Right ventricle myocardium inferior (tissue), 1 donor: ENCODE measurements around the gene PLD1. TPM values are rescaled to one million over a fixed set of nuclear protein-coding genes. Genes with fewer than 3 reads are reported as not detected.
"Not testable (repeated sequence)": the region's sequence is repeated elsewhere in the genome, so short reads cannot be mapped to it uniquely, and the experiment has no call there.

Source experiments
- ATAC-seq: fragments of 200-7000 bp; cut with Tn5 transposase; one replicate; pipeline ENCODE4 v1.9.1; 2020; ENCODE audit warnings: mild to moderate bottlenecking, moderate library complexity
- DNase-seq: peaks from one replicate; pipeline ENCODE4 v3.0.0; 2021; ENCODE audit errors: missing footprints
- intact Hi-C: fragments of 100-400 bp; cut with DNase I; formaldehyde crosslinking; loops from one replicate; pipeline ENCODE4 v1.11.0; 2022
- total RNA-seq: library from RNA; stranded (reverse); fragmentation: NEBNext Ultra II Directional; extraction: Animal tissue kit (Norgen Biotek cat#: 25700); gene quantifications from one replicate; pipeline ENCODE4 v1.2.1, GENCODE V29; 2021
- donor health status: DM: no; HTN: yes; CAD: no; lungs with severe emphysema.

The PLD1 gene
- total RNA-seq, 1 donor from 2014 or later = 78.0 TPM

DNA sequence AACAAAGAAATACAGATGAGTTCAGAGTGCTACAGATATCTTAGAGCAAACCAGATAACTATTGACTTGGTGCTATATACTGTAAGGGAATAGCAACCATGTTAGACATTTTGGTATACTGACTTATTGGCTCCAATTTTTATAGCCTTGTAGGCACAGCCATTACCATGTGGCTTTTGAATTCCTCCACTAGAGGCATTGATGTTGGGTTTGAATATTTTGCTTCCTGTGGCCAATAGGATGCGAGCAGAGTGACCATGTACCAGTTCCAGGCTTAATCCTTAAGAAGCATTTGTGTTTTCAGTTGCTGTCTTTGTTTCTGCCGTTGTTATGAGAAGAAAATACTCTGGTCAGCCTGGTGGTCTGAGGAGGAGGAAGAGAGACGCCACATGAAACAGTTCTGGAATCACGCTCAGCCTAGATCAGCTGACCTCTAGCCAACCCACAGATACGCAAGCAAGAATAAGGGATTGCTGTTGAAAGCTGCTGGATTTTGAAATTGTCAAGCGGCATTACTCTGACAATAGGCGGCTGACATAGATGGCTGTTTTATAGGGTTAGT lies 240.6 kb downstream of the PLD1 start:
- no peak for ATAC-seq
- DNase-seq = no peak
- intact Hi-C loops = loop anchor here (5.0 to 10.0 kb wide), 4 partner anchors 245 to 607 kb away; no protein-coding TSS in a partner anchor

DNA sequence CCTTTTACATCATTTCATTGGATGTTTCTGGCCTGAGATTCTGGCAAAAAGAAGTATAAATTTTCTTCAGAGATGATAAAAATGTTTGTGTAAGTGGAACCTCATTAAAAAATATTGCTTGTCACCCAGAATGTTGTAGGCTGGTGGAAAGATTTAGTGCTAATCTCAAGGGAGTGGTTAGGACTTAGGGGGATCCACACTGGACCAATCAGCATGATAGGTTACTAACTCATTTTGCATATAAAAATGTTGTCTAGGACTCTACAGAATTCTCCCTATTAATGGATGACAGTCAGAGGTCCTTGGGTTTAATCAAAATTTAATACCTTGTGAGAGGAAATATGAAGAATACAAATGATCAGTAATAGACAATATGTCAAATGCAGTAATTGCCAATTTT lies 241.5 kb downstream of the PLD1 start:
- ATAC-seq (no peak), DNase-seq (no peak)
- intact Hi-C loops = loop anchor here (5.0 to 10.0 kb wide), 4 partner anchors 244 to 606 kb away; no protein-coding TSS in a partner anchor

DNA sequence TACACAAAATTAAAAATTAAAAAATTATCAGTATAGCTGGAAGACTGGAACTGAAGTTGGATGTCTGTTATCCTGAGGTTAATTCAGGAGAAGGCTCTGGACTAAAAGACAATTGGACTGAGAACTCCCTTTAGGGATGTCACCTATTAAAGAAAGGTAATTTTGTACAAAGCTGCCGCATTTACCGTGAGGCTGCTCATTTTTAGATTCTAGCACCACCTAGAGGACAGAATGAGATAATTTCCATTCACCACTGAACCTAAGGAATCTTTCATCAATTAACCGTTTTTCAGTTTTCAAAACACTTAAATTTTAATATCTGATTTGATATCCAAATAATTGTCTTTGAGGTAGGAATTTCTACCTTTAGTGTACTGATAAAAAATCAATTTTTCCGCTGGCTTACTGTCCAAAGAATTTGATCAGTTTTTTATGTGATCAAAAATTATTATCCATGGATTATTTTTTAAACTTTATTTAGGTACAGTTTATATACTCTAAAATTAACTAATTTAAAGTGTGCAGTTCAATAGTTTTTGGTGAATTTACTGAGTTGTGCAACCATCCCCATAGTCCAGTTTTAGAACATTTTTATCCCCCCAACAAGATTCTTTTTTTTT lies 243.4 kb downstream of the PLD1 start:
- no peak for ATAC-seq
- intact Hi-C loops = loop anchor here (5.0 to 10.0 kb wide), 4 partner anchors 242 to 605 kb away; no protein-coding TSS in a partner anchor
- no peak for DNase-seq

- ATAC-seq (no peak), DNase-seq (no peak)
- intact Hi-C loops = loop anchor here (2.0 to 10.0 kb wide), 5 partner anchors 105 to 603 kb away; partner anchors contain the start of gene TNIK
Measured at GRCh38 chr3:171565481-171566058, 244.7 kb downstream of the PLD1 start.

DNA sequence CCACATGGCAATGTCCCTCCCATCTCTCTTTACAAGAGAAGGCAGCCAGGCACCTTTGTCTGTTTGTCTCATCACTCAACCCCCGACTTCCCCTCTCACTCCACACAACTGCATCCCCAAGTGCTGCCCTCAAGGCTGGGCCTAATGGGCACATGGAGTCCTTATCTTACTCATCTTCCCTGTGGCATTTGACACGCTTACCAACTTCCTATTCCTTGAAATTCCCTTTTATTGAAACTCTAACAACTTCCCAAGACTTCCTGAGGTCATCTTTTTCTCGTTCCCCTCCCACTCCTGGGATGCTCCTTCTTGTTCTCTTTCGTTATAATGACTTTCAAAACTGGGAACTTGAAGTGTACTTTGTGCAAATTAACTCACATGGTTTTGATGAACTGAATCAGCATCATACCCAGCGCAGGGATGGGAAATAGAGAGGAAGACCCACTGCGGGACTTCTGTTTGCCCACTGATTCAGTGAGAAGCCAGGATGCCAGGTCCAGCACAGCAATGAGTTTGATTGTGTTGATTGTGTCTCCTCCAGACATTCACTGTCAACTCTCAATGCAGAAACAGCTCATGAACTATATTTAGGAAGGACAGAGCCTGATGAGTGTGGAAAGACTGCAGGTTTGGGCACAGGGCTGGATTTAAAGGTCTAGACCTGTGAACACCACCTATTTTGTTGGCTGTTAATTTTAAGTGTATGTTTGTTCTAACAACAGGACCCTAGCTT lies 245.4 kb downstream of the PLD1 start:
- peak; percentile 52 for ATAC-seq
- DNase-seq = no peak
- intact Hi-C loops = loop anchor here (2.0 to 10.0 kb wide), 5 partner anchors 104 to 603 kb away; partner anchors contain the start of gene TNIK

GRCh38 chr3:171563298-171563697 lies 247.0 kb downstream of the PLD1 start:
- peak; percentile 43 for ATAC-seq
- DNase-seq = peak; percentile 54
- intact Hi-C loops = loop anchor here (10.0 kb wide), 1 partner anchor 238 kb away; no protein-coding TSS in a partner anchor

GRCh38 chr3:171562459-171562858 lies 247.8 kb downstream of the PLD1 start:
- not testable (repeated sequence) for DNase-seq, ATAC-seq
- intact Hi-C loops = loop anchor here (10.0 kb wide), 1 partner anchor 238 kb away; no protein-coding TSS in a partner anchor

DNA sequence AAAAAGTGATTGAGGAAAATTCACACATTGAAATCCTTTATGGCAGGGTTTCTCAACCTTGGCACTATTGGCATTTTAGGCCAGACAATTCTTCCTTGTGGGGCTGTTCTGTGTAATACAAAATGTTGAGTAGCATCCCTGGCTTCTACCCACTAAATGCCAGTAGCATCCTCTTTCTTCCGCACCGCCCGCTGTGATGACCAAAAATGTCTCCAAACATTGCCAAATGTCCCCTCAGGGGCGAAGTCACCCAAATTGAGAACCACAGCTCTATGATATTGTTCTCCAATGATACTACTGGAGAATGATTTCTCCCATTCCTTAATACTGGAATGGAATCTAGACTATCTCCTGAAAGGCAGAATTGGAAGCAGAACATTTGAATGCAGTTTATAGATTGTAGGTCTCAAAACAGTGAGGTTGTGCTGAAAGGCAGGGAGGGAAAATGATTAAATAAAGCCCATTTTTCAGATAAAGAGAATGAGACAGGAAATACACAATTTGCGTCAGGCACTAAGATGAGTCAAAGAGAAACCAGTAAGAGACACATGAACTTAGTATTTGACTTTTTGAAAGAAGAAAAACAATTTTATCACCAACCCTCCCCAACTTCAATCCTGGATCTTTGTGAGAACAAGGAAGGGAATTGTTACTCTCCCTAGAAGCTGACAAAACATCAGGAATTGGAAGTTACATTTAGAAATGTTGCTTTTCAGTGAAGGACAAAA lies 248.5 kb downstream of the PLD1 start:
- ATAC-seq (no peak), DNase-seq (no peak)
- intact Hi-C loops = loop anchor here (10.0 kb wide), 1 partner anchor 237 kb away; no protein-coding TSS in a partner anchor

DNA sequence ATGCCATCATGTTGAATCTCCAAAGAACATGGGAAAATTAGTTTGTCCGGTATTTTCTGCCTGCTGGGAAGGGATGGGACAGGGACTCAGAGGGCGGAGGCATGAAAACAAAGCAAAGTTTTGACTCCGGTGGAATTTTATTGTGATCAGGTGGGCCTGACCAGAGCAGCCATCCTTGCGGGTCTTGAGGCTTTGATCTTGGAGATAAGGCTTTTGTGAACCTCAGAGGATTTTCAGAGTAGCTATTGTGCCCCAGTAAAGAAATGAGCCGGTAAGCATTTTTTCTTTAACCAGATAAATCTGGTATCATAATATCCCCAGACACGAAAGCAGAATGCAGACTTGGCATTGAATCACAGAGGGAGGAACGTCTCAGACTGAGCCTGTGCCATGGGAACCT lies 250.7 kb downstream of the PLD1 start:
- ATAC-seq = no peak
- DNase-seq = no peak
- intact Hi-C loops = no loop called here

- DNase-seq = no peak
- ATAC-seq = peak; percentile 49
- intact Hi-C loops = no loop called here
Measured at GRCh38 chr3:171558188-171558696, 252.0 kb downstream of the PLD1 start.

DNA sequence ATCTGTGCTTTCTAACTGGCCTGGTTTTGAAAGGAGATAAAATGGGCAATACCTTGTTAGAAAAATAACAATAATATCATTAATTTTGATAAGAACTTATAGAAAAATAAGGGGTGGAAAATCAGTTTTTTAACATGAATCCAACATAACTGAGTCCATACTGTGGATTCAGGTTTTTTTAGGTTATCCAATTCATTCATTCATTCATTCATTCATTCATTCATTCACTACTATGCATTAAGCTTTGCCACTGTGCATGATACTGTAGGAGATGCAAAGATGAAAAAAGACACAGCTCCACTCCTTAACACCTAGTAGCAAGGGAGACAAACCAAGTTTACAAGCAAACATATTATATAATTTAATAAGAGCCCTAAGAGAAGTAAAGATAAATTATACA lies 253.1 kb downstream of the PLD1 start:
- no peak for DNase-seq
- no peak for ATAC-seq
- intact Hi-C loops = no loop called here

GRCh38 chr3:171556574-171557145 lies 253.6 kb downstream of the PLD1 start:
- no peak for ATAC-seq
- no peak for DNase-seq
- intact Hi-C loops = no loop called here

DNA sequence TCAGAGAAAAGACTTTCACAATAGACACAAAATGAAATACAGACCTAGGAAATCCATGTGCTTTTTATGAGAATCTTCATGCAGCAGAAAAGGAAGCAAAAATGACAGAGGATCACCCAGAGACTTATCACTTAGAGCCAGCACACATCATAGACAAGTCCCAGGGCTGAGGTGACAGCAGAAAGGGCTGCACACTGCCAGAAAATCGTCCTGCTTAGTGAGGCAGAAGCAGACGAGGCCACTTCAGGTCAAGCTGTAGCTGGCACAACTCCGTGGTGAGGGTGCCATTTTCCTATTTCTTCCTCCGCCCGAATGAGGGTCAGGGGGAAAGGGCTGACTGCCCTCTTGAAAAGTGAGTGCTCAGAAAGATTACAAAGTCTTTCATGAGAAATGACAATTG lies 254.1 kb downstream of the PLD1 start:
- intact Hi-C loops = no loop called here
- peak; percentile 79 for ATAC-seq

DNA sequence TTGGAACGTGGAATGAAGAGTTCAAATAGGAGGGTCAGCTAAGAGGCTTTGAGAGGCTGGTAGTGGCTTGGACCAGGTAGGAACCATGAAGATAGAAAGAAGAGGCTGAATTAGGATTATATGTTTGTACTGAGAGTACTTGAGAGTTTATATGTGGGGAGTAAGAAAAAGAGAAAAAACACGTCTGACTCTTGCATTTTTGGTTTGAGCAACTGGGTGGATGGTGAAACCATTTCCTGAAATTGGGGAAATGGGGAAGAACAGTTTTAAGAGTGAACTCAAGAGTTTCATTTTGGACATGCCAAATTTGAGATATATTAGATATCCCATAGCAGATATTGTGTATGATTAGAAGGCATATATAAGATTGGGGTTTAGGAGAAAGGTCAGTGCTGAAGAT lies 257.2 kb downstream of the PLD1 start:
- intact Hi-C loops = no loop called here
- ATAC-seq (no peak), DNase-seq (no peak)

More for the DNA sequence above, 254.1 kb downstream of the PLD1 start:
- DNase-seq = no peak

GRCh38 chr3:171552531-171552930 lies 257.8 kb downstream of the PLD1 start:
- DNase-seq (no peak), ATAC-seq (no peak)
- intact Hi-C loops = no loop called here

GRCh38 chr3:171551296-171551695 lies 259.0 kb downstream of the PLD1 start:
- intact Hi-C loops = no loop called here
- ATAC-seq = no peak
- DNase-seq = no peak
